Left cardiac atrium (tissue), 4 donors: ENCODE data around the gene FARP2. TPM values are rescaled to one million over a fixed set of nuclear protein-coding genes. Genes with fewer than 3 reads are reported as not detected.
"Not testable (repeated sequence)": the region's sequence is repeated elsewhere in the genome, so short reads cannot be mapped to it uniquely, and the experiment has no call there.

Experiments used
- ATAC-seq, 2 donors: fragments of 200-7000 bp; cut with Tn5 transposase; one replicate each; pipeline ENCODE4 v1.9.1; 2020; ENCODE audit warnings: mild to moderate bottlenecking in 2 of 2, moderate library complexity in 2 of 2
- DNase-seq: peaks from one replicate; pipeline ENCODE4 v3.0.0-alpha.2; 2020
- intact Hi-C, 2 donors: fragments of 100-400 bp; cut with DNase I; formaldehyde crosslinking; loops; one replicate each; pipeline versions ENCODE4 v1.14.1 to v1.15.1; 2022 to 2023
- long read RNA-seq: library from polyadenylated mRNA; unstranded; transcript quantifications from one replicate; pipeline ENCODE4 v2.0.0, GENCODE V29; 2021
- total RNA-seq, 2 donors: library from RNA; stranded (reverse); fragmentation: NEBNext Ultra II Directional; extraction: Animal tissue kit (Norgen Biotek cat#: 25700); gene quantifications; one replicate each; pipeline ENCODE4 v1.2.1, GENCODE V29; 2021
- donor health status: DM: no; HTN: yes; CAD: no.
- donor health status: DM: no; HTN: yes; CAD: no; lungs with severe emphysema.
- donor health status: DM: yes; HTN: yes; CAD: no.
- donor health status: Dilated cardiomyopathy.

Gene FARP2
- total RNA-seq = 10 to 100 TPM; 18.1 to 28.3 TPM
- long read RNA-seq, full-length matches to known transcripts = 9 of 19 reads
- long read RNA-seq, partial matches to known transcripts = 6 of 19 reads
- long read RNA-seq, other reads (novel, unspliced or antisense) = 4 of 19 reads

- intact Hi-C loops = no loop called here
- peak; percentile 93 to 96 for ATAC-seq
- peak; percentile 99 for DNase-seq
Measured at GRCh38 chr2:241355983-241356870, at the start of gene FARP2. Gene FARP2, plus strand, starts transcription at chr2:241356285. Its CDS starts 16,823 bp downstream, at chr2:241373108.

GRCh38 chr2:241307055-241307454 is 49.0 kb upstream of the FARP2 start:
- no peak for ATAC-seq
- intact Hi-C loops = no loop called here
- no peak for DNase-seq

GRCh38 chr2:241308267-241308666 is 47.8 kb upstream of the FARP2 start:
- intact Hi-C loops = no loop called here
- ATAC-seq (no peak), DNase-seq (no peak)

GRCh38 chr2:241308832-241309500 is 47.1 kb upstream of the FARP2 start:
- ATAC-seq (no peak), DNase-seq (no peak)
- intact Hi-C loops = no loop called here

- intact Hi-C loops = loop anchor here in 1 of 2 donors (5.0 kb wide), 1 partner anchor 32 kb away; no protein-coding TSS in a partner anchor
- ATAC-seq (peak in 1 of 2 donors; percentile 7), DNase-seq (no peak)
Measured at GRCh38 chr2:241309684-241310117, 46.4 kb upstream of the FARP2 start.

- no peak for DNase-seq
- intact Hi-C loops = loop anchor here in 1 of 2 donors (5.0 kb wide), 1 partner anchor 34 kb away; no protein-coding TSS in a partner anchor
- no peak for ATAC-seq
Measured at GRCh38 chr2:241310917-241311566, 45.0 kb upstream of the FARP2 start.

- ATAC-seq (no peak), DNase-seq (no peak)
- intact Hi-C loops = loop anchor here in 1 of 2 donors (5.0 kb wide), 1 partner anchor 35 kb away; no protein-coding TSS in a partner anchor
Measured at GRCh38 chr2:241312082-241312481, 44.0 kb upstream of the FARP2 start.

- intact Hi-C loops = loop anchor here in 1 of 2 donors (5.0 kb wide), 1 partner anchor 36 kb away; no protein-coding TSS in a partner anchor
- no peak for DNase-seq
- no peak for ATAC-seq
Measured at GRCh38 chr2:241313543-241314095, 42.5 kb upstream of the FARP2 start.

GRCh38 chr2:241314226-241315092 is 41.6 kb upstream of the FARP2 start:
- ATAC-seq (no peak), DNase-seq (no peak)
- intact Hi-C loops = loop anchor here in 1 of 2 donors (5.0 kb wide), 1 partner anchor 37 kb away; no protein-coding TSS in a partner anchor

GRCh38 chr2:241315093-241315878 is 40.8 kb upstream of the FARP2 start, which contains the start of gene HDLBP:
Gene HDLBP, minus strand, starts transcription at chr2:241315672. Its CDS starts 48,803 bp downstream, at chr2:241266869.
- intact Hi-C loops = no loop called here
- ATAC-seq (peak; percentile 90 to 95), DNase-seq (peak; percentile 100)

- intact Hi-C loops = no loop called here
- peak; percentile 54 to 60 for ATAC-seq
- DNase-seq = peak; percentile 85
Measured at GRCh38 chr2:241315879-241316631, 40.0 kb upstream of the FARP2 start, which contains the start of gene SEPTIN2. Gene SEPTIN2, plus strand, starts transcription at chr2:241315925. Its CDS starts 8,308 bp downstream, at chr2:241324233.

- no peak for DNase-seq
- ATAC-seq = no peak
- intact Hi-C loops = no loop called here
Measured at GRCh38 chr2:241316825-241317224, 39.3 kb upstream of the FARP2 start.

- intact Hi-C loops = no loop called here
- ATAC-seq (no peak), DNase-seq (no peak)
Measured at GRCh38 chr2:241317391-241317790, 38.7 kb upstream of the FARP2 start.

- intact Hi-C loops, ATAC-seq, DNase-seq: not testable (repeated sequence)
Measured at GRCh38 chr2:241318830-241319229, 37.3 kb upstream of the FARP2 start.

GRCh38 chr2:241320394-241320793 is 35.7 kb upstream of the FARP2 start:
- DNase-seq (no peak), ATAC-seq (no peak)
- intact Hi-C loops = no loop called here

- DNase-seq (no peak), ATAC-seq (no peak)
- intact Hi-C loops = no loop called here
Measured at GRCh38 chr2:241321033-241321432, 35.1 kb upstream of the FARP2 start.
